Cardiac muscle cell (in vitro differentiated cells and primary cell): ENCODE measurements around the gene CEP120. TPM values are rescaled to one million over a fixed set of nuclear protein-coding genes. Genes with fewer than 3 reads are reported as not detected.

Experiments
- DNase-seq, 2 donors: peaks; one replicate each; pipeline versions ENCODE4 v3.0.0 to v3.0.0-alpha.2; 2010 to 2017; ENCODE audit warnings: low read depth in 1 of 2, low spot score in 1 of 2
- H3K27ac ChIP-seq: fragments of 200-600 bp; sonication (generic); 2 replicates; pipeline ENCODE4 v1.5.1; 2016
- H3K27me3 ChIP-seq: fragments of 200-600 bp; sonication (generic); 2 replicates; pipeline ENCODE4 v1.6.0; 2016; ENCODE audit warnings: control low read depth
- H3K36me3 ChIP-seq: fragments of 200-600 bp; sonication (generic); 2 replicates; pipeline ENCODE4 v1.5.1; 2016; ENCODE audit warnings: control low read depth
- H3K4me1 ChIP-seq: fragments of 200-600 bp; sonication (generic); 2 replicates; pipeline ENCODE4 v1.8.1; 2017; ENCODE audit warnings: low read depth, mild to moderate bottlenecking, mixed run types
- H3K4me3 ChIP-seq: fragments of 200-600 bp; sonication (generic); 2 replicates; pipeline ENCODE4 v1.5.1; 2016; ENCODE audit warnings: mild to moderate bottlenecking
- H3K9me3 ChIP-seq: fragments of 200-600 bp; sonication (generic); 2 replicates; pipeline ENCODE4 v1.5.1; 2017; ENCODE audit warnings: low read depth, mild to moderate bottlenecking, control low read depth
- polyA plus RNA-seq: library from polyadenylated mRNA; unstranded; fragments of >200 nt; fragmentation: Nextera tagmentation; extraction: Ambion mirVana; gene quantifications from 2 replicates; pipeline ENCODE4 v1.2.1, GENCODE V29; 2016
- total RNA-seq: library from RNA; depleted of rRNA; stranded (reverse); fragments of >200 nt; gene quantifications from 2 replicates; pipeline ENCODE4 v1.2.3, GENCODE V29; 2016
- TF ChIP-seq, protein P1 (sequence below): IDR thresholded peaks from 2 replicates; pipeline ENCODE4 v1.5.1; 2012; ENCODE audit warnings: low read depth, mild to moderate bottlenecking, low read length

Gene CEP120
- total and polyA plus RNA-seq, 2 experiments from 2014 or later = 6.5 to 16.3 TPM

DNA sequence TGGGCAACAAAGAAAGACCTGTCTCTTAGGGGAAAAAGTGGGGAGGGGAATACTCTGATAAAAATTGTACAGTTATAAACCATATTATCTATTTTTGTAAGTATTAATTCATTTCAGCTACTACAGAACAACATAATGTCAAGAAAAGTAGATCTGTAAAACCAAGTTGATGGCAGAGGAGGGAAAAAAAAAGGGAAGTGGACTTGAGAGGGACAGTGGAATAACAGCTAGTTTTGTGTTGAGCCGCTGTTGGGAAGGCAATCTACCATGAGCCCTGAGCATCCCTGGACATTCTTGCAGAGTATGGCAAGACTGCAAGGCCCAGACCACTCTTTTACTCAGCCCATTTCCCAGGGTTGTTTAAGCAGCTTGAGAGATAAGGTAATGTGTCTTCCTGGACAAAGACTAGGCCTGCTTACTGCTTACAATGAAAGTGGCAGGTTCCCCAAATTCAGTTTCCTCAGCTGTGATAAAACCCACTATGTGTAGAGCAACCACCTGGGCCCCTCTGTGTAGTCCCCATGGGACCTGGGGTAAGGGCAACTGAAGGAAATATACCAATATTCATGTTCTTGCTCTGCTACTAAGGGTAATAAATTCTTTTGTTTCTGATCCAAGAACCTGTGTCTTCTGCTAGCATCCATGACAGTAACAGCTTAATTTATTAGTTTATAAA, 25.0 kb downstream of the CEP120 start:
- no peak overlapping the region for H3K27ac ChIP-seq
- TF ChIP-seq, protein P1, sequence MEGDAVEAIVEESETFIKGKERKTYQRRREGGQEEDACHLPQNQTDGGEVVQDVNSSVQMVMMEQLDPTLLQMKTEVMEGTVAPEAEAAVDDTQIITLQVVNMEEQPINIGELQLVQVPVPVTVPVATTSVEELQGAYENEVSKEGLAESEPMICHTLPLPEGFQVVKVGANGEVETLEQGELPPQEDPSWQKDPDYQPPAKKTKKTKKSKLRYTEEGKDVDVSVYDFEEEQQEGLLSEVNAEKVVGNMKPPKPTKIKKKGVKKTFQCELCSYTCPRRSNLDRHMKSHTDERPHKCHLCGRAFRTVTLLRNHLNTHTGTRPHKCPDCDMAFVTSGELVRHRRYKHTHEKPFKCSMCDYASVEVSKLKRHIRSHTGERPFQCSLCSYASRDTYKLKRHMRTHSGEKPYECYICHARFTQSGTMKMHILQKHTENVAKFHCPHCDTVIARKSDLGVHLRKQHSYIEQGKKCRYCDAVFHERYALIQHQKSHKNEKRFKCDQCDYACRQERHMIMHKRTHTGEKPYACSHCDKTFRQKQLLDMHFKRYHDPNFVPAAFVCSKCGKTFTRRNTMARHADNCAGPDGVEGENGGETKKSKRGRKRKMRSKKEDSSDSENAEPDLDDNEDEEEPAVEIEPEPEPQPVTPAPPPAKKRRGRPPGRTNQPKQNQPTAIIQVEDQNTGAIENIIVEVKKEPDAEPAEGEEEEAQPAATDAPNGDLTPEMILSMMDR = no peak
- no peaks in the 10 kb centered on the region for H3K9me3 ChIP-seq
- no peak for DNase-seq
- no peak overlapping the region for H3K4me3 ChIP-seq
- H3K36me3 ChIP-seq = peaks cover 12% of the 10 kb centered on the region
- H3K4me1 ChIP-seq = no peaks in the 10 kb centered on the region
- H3K27me3 ChIP-seq = no peaks in the 10 kb centered on the region

DNA sequence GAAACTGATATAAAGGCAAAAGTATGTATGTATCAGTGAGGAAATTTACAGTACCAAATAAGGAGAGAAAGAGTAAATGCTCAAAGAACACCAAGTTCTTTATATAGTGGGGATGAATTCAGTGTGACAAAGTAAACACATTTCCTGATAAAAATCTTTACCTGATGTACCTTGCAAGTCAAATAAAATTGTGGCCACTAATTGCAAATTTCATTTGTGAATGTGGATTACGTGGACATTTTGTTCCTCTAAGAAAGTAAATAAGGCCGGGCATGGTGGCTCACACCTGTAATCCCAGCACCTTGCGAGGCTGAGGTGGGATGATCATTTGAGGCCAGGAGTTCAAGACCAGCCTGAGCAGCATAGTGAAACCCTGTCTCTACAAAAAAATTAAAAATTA, 25.7 kb downstream of the CEP120 start:
- no peaks in the 10 kb centered on the region for H3K4me1 ChIP-seq
- H3K9me3 ChIP-seq = no peaks in the 10 kb centered on the region
- no peak overlapping the region for H3K27ac ChIP-seq
- TF ChIP-seq, protein P1 = no peak
- no peak overlapping the region for H3K4me3 ChIP-seq
- H3K27me3 ChIP-seq = no peaks in the 10 kb centered on the region
- H3K36me3 ChIP-seq = peaks cover 14% of the 10 kb centered on the region
- no peak for DNase-seq

DNA sequence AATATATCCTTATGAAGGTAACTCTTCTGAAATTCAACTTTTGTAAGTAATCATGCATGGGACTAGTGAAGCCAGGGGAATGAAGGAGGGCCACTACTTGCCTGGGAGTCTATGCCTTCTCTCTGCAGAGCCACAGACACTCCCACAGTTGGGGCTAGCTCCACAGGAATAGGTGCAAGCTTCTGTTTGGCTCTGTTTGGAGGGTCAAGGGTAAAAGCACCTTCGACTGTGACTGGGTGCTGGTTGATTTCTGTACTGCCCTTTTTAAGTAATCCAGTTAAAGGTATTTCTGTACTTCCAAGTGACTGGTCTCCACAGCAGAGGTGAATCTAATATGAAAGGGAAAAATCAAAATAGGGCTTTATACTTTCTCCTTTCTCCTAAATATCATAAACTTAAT, 32.2 kb downstream of the CEP120 start:
- no peak overlapping the region for H3K27ac ChIP-seq
- H3K4me3 ChIP-seq = no peak overlapping the region
- H3K9me3 ChIP-seq = no peaks in the 10 kb centered on the region
- no peaks in the 10 kb centered on the region for H3K27me3 ChIP-seq
- no peak for DNase-seq
- H3K36me3 ChIP-seq = peaks cover 27% of the 10 kb centered on the region
- TF ChIP-seq, protein P1 = no peak
- no peaks in the 10 kb centered on the region for H3K4me1 ChIP-seq

DNA sequence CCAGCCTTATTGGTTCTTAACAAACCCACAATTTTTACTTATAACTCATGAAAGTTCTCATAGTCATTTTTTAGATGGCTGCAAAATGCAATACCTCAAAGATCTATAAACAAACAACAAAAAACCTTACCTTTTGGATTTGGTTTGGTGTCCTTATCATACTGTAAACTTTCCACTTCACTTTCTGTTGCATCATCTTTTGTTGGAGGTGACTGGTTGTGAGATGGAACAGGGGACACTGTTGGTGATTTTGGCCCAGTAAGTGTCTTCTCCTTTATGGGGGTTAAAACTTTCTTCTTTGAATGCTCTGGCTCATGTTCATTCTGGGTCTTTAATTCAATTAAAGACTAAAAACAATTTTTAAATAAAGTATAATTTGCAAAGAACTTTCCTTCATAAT, 33.4 kb downstream of the CEP120 start:
- TF ChIP-seq, protein P1 = no peak
- H3K4me3 ChIP-seq = no peak overlapping the region
- no peak overlapping the region for H3K27ac ChIP-seq
- H3K9me3 ChIP-seq = no peaks in the 10 kb centered on the region
- peaks cover 27% of the 10 kb centered on the region for H3K36me3 ChIP-seq
- DNase-seq = no peak
- no peaks in the 10 kb centered on the region for H3K4me1 ChIP-seq
- no peaks in the 10 kb centered on the region for H3K27me3 ChIP-seq

DNA sequence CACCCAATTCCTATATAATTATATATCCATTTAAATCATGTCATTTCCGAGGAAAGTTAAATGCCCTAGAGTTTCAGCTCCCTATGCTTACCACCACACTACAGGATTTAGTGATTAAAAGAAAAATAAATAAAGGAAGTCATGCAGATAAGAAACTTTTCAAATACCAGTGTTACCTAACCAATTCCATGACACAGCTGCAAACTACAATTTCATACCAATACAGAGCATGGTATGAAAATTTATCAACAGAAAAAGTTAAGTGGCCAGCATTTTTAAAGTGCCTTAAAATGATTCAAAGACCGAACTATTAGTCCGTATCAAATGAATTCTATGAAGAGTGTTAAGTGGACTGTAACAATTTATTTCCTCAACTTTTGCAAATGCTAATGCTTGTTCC, 35.9 kb downstream of the CEP120 start:
- DNase-seq = peak in 1 of 2 donors; percentile 2
- Histone ChIP-seq H3K9me3 (no peaks in the 10 kb centered on the region), H3K4me3 (no peak overlapping the region), H3K36me3 (peaks cover 19% of the 10 kb centered on the region), H3K27ac (no peak overlapping the region), H3K27me3 (no peaks in the 10 kb centered on the region), H3K4me1 (no peaks in the 10 kb centered on the region)
- TF ChIP-seq, protein P1 = no peak
